ENCODE results near the gene ZNF37A.
"Not testable (repeated sequence)": the region's sequence is repeated elsewhere in the genome, so short reads cannot be mapped to it uniquely, and the experiment has no call there.

Gene ZNF37A

DNA sequence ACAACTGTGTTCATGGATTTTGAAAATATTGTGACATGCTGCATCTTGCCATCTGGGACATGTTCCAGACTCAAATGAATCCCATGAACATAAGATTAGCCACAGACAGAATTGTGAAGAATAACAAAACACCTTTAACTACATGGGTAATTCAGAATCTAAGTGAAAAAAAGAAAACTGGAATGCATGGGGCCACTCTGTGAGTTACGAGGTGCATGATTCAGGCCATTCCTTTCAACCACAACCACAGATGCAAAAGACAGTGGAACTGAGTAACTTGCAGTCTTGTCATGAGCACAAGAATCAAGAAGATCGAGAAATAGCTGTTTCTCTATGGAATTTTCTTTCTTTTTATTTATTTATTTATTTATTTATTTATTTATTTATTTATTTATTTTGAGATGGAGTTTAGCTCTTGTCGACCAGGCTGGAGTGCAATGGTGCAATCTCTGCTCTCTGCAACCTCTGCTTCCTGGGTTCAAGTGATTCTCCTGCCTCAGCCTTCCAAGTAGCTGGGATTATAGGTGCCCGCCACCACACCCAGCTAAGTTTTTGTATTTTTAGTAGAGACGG is 56.8 kb downstream of the ZNF37A start:
- H3K4me3 ChIP-seq (ENCODE audit: low read length); H3K9me3 ChIP-seq (ENCODE audit: control insufficient read depth, low read length); H3K27me3 ChIP-seq (replicated peaks; ENCODE audit: control insufficient read depth, insufficient read depth, low read length); H3K9ac ChIP-seq (ENCODE audit: low read length); H3K36me3 ChIP-seq (ENCODE audit: control insufficient read depth, insufficient read depth, low read length, severe bottlenecking); H3K4me1 ChIP-seq (ENCODE audit: control insufficient read depth, insufficient read depth, low read length): not testable (repeated sequence)
- DNase-seq (ENCODE audit: low read depth): peak; percentile 10

DNA sequence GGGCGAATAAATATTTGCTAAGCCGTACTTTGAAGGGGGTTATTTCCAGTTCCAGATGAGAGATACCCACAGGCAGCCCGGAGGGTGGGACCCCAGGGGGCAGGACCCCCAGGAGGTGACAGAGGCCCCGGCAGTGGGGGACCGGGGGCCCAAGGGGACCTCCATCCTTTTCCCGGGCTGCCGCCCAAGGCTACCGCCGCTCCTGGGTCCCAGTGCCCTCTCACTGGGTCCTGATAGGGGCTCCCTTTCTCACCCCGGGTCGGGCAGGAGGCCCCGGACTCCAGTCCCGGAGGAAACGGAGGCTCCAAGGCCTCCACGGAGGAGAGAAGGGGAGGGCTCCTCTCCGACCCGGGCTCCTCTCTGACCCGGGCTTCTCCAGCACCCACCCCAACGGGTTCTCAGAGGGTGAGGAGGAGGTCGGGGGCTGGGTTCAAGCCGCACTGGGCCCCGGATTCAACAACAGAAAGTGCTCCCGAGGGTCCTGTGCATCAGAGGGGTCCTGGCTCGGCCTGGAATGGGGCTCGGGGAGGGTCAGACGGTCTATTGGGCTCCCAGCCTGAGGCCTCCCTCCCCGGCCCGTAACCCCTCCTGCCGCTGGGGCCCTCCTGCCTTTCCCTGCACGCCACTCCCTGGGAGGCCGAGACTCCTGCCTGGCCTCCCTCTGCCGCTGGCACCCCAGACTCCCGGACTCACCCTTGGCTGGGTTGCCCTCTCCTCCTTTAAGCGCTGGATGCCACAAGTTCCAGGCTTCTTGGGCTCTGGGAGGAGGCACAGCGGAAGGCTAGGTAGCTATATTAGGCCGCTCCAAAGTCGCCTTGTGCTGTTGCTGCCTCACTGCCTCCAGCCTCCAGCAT is 62.5 kb downstream of the ZNF37A start:
- peaks cover 34% of the 10 kb centered on the region for H3K9me3 ChIP-seq (ENCODE audit: control insufficient read depth, low read length)
- no peak overlapping the region for H3K9ac ChIP-seq (ENCODE audit: low read length)
- DNase-seq (ENCODE audit: low read depth): no peak
- H3K36me3 ChIP-seq (ENCODE audit: control insufficient read depth, insufficient read depth, low read length, severe bottlenecking): no peaks in the 10 kb centered on the region
- H3K4me3 ChIP-seq (ENCODE audit: low read length): no peak overlapping the region
- no peaks in the 10 kb centered on the region for H3K4me1 ChIP-seq (ENCODE audit: control insufficient read depth, insufficient read depth, low read length)
- H3K27me3 ChIP-seq (replicated peaks; ENCODE audit: control insufficient read depth, insufficient read depth, low read length): no peaks in the 10 kb centered on the region

DNA sequence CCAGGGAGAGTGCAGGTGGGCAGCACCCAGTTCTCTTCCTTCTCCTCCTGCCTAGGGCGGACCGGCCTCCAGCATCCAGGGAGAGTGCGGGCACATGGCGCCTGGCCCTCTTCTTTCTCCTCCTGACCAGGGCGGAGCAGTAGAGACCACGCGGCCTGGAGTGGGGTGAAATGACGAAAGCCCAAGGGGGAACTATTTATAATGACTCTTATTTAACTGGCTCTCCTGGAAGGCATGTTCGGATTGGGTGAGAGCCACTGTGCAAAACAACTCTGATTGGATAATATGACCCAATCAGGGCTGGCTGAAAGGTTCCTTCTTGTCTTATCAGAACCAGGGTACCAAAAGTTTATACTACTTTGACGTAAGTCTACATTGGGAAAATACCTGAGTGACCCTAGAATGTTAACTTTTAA is 63.1 kb downstream of the ZNF37A start:
- Histone ChIP-seq H3K4me3 (ENCODE audit: low read length) (no peak overlapping the region), H3K36me3 (ENCODE audit: control insufficient read depth, insufficient read depth, low read length, severe bottlenecking) (no peaks in the 10 kb centered on the region), H3K9ac (ENCODE audit: low read length) (no peak overlapping the region), H3K4me1 (ENCODE audit: control insufficient read depth, insufficient read depth, low read length) (no peaks in the 10 kb centered on the region), H3K9me3 (ENCODE audit: control insufficient read depth, low read length) (peaks cover 36% of the 10 kb centered on the region), H3K27me3 (replicated peaks; ENCODE audit: control insufficient read depth, insufficient read depth, low read length) (no peaks in the 10 kb centered on the region)
- DNase-seq (ENCODE audit: low read depth): no peak

DNA sequence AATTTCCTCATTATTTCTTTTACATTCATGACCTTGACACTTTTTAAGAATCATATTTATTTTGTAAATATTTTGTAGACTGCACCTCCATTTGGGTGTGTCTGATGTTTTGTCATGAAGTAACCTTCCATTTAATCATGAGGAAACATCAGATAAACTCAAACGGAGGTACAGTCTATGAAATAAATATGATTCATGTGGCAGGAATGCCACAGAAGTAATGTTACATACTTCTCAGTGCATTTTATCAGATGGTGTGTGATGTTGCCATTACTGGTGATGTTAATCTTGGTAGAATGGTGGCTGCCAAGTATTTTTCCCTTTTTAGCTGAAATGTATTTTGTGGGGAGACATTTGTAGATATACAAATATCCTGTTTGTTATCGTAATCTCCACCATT is 64.9 kb downstream of the ZNF37A start:
- Histone ChIP-seq H3K4me3 (ENCODE audit: low read length) (no peak overlapping the region), H3K9ac (ENCODE audit: low read length) (no peak overlapping the region), H3K36me3 (ENCODE audit: control insufficient read depth, insufficient read depth, low read length, severe bottlenecking) (no peaks in the 10 kb centered on the region), H3K4me1 (ENCODE audit: control insufficient read depth, insufficient read depth, low read length) (no peaks in the 10 kb centered on the region), H3K9me3 (ENCODE audit: control insufficient read depth, low read length) (peaks cover 37% of the 10 kb centered on the region), H3K27me3 (replicated peaks; ENCODE audit: control insufficient read depth, insufficient read depth, low read length) (no peaks in the 10 kb centered on the region)
- no peak for DNase-seq (ENCODE audit: low read depth)

DNA sequence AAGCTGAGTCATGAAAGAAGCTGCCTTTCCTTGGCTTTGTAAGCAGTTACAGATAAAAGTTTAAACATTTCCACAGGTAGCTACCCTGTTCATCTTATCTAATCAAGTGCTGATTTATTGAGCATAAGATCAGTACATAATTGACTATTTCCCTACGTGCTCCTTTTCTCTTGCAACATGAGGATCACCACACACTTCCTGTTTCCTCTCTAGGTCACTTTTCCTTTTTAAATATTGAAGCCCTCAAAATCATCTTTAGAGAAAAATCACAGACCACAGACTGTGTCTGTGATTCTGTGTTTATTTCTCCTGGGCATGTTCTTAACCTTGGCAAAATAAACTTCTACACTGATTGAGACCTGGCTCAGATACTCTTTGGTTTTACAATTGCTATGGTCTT is 69.5 kb downstream of the ZNF37A start:
- Histone ChIP-seq H3K9me3 (ENCODE audit: control insufficient read depth, low read length) (peaks cover 27% of the 10 kb centered on the region), H3K4me3 (ENCODE audit: low read length) (no peak overlapping the region), H3K27me3 (replicated peaks; ENCODE audit: control insufficient read depth, insufficient read depth, low read length) (no peaks in the 10 kb centered on the region), H3K4me1 (ENCODE audit: control insufficient read depth, insufficient read depth, low read length) (no peaks in the 10 kb centered on the region), H3K36me3 (ENCODE audit: control insufficient read depth, insufficient read depth, low read length, severe bottlenecking) (no peaks in the 10 kb centered on the region), H3K9ac (ENCODE audit: low read length) (no peak overlapping the region)
- DNase-seq (ENCODE audit: low read depth): no peak

DNA sequence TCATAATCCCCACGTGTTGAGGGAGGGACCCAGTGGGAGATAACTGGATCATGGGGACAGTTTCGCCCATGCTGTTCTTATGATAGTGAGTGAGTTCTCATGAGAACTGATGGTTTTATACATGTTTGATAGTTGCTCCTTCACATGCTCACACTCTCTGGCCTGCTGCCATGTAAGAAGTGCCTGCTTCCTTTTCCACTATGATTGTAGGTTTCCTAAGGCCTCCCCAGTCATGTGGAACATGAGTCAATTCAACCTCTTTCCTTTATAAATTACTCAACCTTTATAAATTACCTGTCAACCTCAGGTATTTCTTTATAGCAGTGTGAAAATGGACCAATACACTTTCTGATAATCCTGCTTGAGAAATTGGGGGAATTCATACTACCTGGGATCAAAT is 80.2 kb downstream of the ZNF37A start:
- peaks cover 5% of the 10 kb centered on the region for H3K9me3 ChIP-seq (ENCODE audit: control insufficient read depth, low read length)
- no peaks in the 10 kb centered on the region for H3K27me3 ChIP-seq (replicated peaks; ENCODE audit: control insufficient read depth, insufficient read depth, low read length)
- DNase-seq (ENCODE audit: low read depth): no peak
- no peaks in the 10 kb centered on the region for H3K4me1 ChIP-seq (ENCODE audit: control insufficient read depth, insufficient read depth, low read length)
- no peaks in the 10 kb centered on the region for H3K36me3 ChIP-seq (ENCODE audit: control insufficient read depth, insufficient read depth, low read length, severe bottlenecking)
- no peak overlapping the region for H3K4me3 ChIP-seq (ENCODE audit: low read length)
- no peak overlapping the region for H3K9ac ChIP-seq (ENCODE audit: low read length)

DNA sequence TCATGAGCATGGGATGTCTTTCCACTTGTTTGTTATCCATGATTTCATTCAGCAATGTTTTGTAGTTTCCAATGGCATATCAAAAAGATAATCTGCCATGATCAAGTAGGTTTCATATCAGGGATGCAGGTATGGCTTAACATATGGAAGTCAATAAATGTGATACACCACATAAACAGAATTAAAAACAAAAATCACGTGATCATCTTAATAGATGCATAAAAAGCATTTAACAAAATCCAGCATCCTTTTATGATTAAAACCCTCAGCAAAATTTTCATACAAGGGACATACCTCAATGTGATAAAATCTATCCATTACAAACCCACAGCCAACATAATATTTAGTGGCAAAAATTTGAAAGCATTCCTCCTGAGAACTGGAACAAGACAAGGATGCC is 90.3 kb downstream of the ZNF37A start:
- peaks cover 10% of the 10 kb centered on the region for H3K9me3 ChIP-seq (ENCODE audit: control insufficient read depth, low read length)
- H3K4me3 ChIP-seq (ENCODE audit: low read length): no peak overlapping the region
- no peak for DNase-seq (ENCODE audit: low read depth)
- H3K36me3 ChIP-seq (ENCODE audit: control insufficient read depth, insufficient read depth, low read length, severe bottlenecking): no peaks in the 10 kb centered on the region
- H3K9ac ChIP-seq (ENCODE audit: low read length): no peak overlapping the region
- no peaks in the 10 kb centered on the region for H3K4me1 ChIP-seq (ENCODE audit: control insufficient read depth, insufficient read depth, low read length)
- H3K27me3 ChIP-seq (replicated peaks; ENCODE audit: control insufficient read depth, insufficient read depth, low read length): no peaks in the 10 kb centered on the region

All from adipocyte (in vitro differentiated cells).